ENCODE results near the gene SNAI3.

SNAI3 gene

GRCh38 chr16:88640039-88640495, 46.2 kb downstream of the SNAI3 start:
- H3K4me3 ChIP-seq (ENCODE audit: control insufficient read depth, low read depth, low read length) = no peak overlapping the region
- no peak for DNase-seq (ENCODE audit: low read depth)
- no peak for TF ChIP-seq CTCF (conservative IDR thresholded peaks at IDR 0.05; ENCODE audit: control insufficient read depth, insufficient read depth, low read depth, low read length)

- no peak for DNase-seq (ENCODE audit: low read depth)
- no peak overlapping the region for H3K4me3 ChIP-seq (ENCODE audit: control insufficient read depth, low read depth, low read length)
- no peak for TF ChIP-seq CTCF (conservative IDR thresholded peaks at IDR 0.05; ENCODE audit: control insufficient read depth, insufficient read depth, low read depth, low read length)
These were observed 46.9 kb downstream of the SNAI3 start for GRCh38 chr16:88639231-88640038.

- DNase-seq (ENCODE audit: low read depth) = no peak
- no peak within 1 kb of the TSS for H3K4me3 ChIP-seq (ENCODE audit: control insufficient read depth, low read depth, low read length)
- no peak for TF ChIP-seq CTCF (conservative IDR thresholded peaks at IDR 0.05; ENCODE audit: control insufficient read depth, insufficient read depth, low read depth, low read length)
These were observed 47.7 kb downstream of the SNAI3 start, which contains the start of gene IL17C for GRCh38 chr16:88638323-88639230. Gene IL17C (plus strand): TSS chr16:88638572. CDS start chr16:88638642, 70 bp downstream.

GRCh38 chr16:88636488-88637265, 49.6 kb downstream of the SNAI3 start:
- no peak overlapping the region for H3K4me3 ChIP-seq (ENCODE audit: control insufficient read depth, low read depth, low read length)
- TF ChIP-seq CTCF (conservative IDR thresholded peaks at IDR 0.05; ENCODE audit: control insufficient read depth, insufficient read depth, low read depth, low read length) = no peak
- no peak for DNase-seq (ENCODE audit: low read depth)

- no peak overlapping the region for H3K4me3 ChIP-seq (ENCODE audit: control insufficient read depth, low read depth, low read length)
- no peak for TF ChIP-seq CTCF (conservative IDR thresholded peaks at IDR 0.05; ENCODE audit: control insufficient read depth, insufficient read depth, low read depth, low read length)
- DNase-seq (ENCODE audit: low read depth) = no peak
These were observed 50.5 kb downstream of the SNAI3 start for GRCh38 chr16:88635671-88636319.
